WERI-Rb-1 (cell line): ENCODE data around the gene CCL3.

Experiments used
- DNase-seq: peaks from one replicate; pipeline ENCODE4 v3.0.0-alpha.2; 2020
- H3K27ac ChIP-seq: fragments of 250-450 bp; sonication (Bioruptor Pico); 2 replicates; pipeline ENCODE4 v1.5.1; 2020; ENCODE audit warnings: mild to moderate bottlenecking, moderate library complexity
- H3K27me3 ChIP-seq: fragments of 250-450 bp; sonication (Bioruptor Pico); 2 replicates; pipeline ENCODE4 v1.5.1; 2021; ENCODE audit warnings: mild to moderate bottlenecking, low read depth, moderate library complexity; ENCODE audit not compliant: insufficient read depth, severe bottlenecking
- H3K36me3 ChIP-seq: fragments of 250-450 bp; sonication (Bioruptor Pico); 2 replicates; pipeline ENCODE4 v1.5.1; 2020; ENCODE audit warnings: mild to moderate bottlenecking, moderate library complexity
- H3K4me3 ChIP-seq: 2 replicates; pipeline ENCODE4 v1.5.1; 2011; ENCODE audit warnings: low read depth, mild to moderate bottlenecking, control low read depth, low read length
- H3K9me3 ChIP-seq: fragments of 250-450 bp; sonication (Bioruptor Pico); 2 replicates; pipeline ENCODE4 v1.5.1; 2021; ENCODE audit warnings: mild to moderate bottlenecking, moderate library complexity; ENCODE audit not compliant: severe bottlenecking
- TF ChIP-seq, protein P1 (sequence below): IDR thresholded peaks from 2 replicates; pipeline ENCODE4 v1.5.1; 2011; ENCODE audit warnings: low read depth, mild to moderate bottlenecking, control low read depth, inconsistent platforms, low read length

The CCL3 gene

DNA sequence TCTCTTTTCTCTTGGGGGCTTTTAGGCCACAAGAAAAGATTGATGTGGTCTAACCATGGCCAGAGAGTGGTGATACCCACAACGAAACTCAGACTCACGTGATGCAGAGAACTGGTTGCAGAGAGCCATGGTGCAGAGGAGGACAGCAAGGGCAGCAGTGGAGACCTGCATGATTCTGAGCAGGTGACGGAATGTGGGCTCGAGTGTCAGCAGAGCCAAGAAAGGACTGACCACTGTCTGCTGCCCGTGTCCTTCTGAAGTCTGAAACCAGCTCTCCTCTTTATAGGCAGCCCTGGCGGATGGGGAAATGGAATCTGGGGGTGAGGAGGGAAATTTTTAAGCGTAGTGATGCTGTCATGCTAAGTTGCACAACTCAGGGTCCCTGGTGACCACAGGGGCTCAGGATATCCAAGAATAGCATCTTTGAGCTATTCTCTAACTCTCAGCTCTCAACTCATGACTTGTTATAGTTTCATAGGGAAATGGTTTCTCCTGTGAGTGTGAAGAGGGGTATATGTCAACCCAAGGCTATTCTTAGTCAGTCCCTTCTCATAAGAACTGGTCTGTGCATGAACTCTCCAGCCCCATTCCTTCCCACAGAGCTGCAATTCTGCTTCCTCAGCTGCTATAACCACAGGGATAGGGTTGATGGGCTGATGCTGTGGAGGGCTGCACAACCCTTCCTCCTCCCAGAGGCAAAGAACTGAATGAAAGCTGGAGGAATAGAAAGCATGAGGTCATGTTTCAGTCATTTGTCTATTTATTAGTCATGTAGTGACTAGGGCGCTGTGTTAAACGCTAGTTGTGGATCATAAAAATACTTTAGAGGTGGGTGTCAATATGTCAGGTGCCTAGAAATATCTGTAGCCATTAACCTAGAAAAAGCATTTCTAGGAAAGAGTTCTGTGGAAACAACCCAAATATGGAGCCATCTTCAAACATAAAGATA, at the start of gene CCL3:
TSS of gene CCL3 (minus strand) at position 256 of the 949 bp plus-strand sequence. CDS start at position 171, 85 bp downstream.
- Histone ChIP-seq H3K36me3 (no peaks in the 10 kb centered on the region), H3K27me3 (no peaks in the 10 kb centered on the region), H3K4me3 (no peak within 1 kb of the TSS), H3K27ac (no peak within 1 kb of the TSS), H3K9me3 (no peaks in the 10 kb centered on the region)
- DNase-seq = no peak
- TF ChIP-seq, protein P1, sequence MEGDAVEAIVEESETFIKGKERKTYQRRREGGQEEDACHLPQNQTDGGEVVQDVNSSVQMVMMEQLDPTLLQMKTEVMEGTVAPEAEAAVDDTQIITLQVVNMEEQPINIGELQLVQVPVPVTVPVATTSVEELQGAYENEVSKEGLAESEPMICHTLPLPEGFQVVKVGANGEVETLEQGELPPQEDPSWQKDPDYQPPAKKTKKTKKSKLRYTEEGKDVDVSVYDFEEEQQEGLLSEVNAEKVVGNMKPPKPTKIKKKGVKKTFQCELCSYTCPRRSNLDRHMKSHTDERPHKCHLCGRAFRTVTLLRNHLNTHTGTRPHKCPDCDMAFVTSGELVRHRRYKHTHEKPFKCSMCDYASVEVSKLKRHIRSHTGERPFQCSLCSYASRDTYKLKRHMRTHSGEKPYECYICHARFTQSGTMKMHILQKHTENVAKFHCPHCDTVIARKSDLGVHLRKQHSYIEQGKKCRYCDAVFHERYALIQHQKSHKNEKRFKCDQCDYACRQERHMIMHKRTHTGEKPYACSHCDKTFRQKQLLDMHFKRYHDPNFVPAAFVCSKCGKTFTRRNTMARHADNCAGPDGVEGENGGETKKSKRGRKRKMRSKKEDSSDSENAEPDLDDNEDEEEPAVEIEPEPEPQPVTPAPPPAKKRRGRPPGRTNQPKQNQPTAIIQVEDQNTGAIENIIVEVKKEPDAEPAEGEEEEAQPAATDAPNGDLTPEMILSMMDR = no peak

DNA sequence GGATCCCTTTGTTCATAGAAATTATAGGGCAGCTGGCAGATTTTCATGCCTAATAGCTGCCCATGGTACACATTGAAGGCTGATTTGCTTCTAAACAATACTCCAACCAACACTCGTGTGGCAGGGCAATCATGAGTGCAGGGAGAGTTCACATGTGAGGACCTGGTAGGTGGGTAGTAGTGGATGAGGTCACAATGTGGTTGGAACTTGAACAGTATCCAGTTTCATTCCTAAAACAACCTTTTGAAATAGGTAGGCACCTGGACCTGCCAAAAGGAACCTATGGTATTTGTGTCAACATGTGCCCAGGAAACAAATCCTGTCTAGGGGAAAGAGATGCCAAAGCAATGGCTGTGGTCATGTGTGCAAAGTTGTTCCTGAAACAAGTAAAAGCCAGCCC, 46.5 kb upstream of the CCL3 start:
- TF ChIP-seq, protein P1 = no peak
- no peaks in the 10 kb centered on the region for H3K36me3 ChIP-seq
- no peak for DNase-seq
- no peaks in the 10 kb centered on the region for H3K27me3 ChIP-seq
- H3K27ac ChIP-seq = no peak overlapping the region
- H3K4me3 ChIP-seq = no peak overlapping the region
- no peaks in the 10 kb centered on the region for H3K9me3 ChIP-seq

DNA sequence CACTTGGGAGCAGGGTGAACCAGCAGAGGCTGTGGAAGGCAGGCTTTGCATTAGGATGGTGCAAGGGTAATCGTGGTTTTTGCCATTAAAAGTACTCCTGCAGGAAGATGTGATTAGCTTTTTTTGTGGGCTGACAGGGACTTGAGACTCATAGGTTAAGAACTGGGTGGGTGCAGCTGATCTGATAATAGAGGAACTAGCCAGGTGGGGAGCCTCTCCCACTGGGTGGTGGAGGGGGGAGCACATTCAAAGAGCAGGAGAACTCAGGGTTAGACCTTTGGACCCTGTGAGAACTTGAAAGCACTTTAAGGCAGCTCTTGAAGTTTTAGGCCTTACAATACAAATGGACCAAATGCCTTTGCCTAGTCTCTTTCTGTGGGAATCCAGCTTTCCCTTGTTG, 46.1 kb upstream of the CCL3 start:
- TF ChIP-seq, protein P1 = no peak
- H3K27me3 ChIP-seq = no peaks in the 10 kb centered on the region
- no peak overlapping the region for H3K4me3 ChIP-seq
- H3K27ac ChIP-seq = no peak overlapping the region
- no peaks in the 10 kb centered on the region for H3K36me3 ChIP-seq
- no peaks in the 10 kb centered on the region for H3K9me3 ChIP-seq
- no peak for DNase-seq

DNA sequence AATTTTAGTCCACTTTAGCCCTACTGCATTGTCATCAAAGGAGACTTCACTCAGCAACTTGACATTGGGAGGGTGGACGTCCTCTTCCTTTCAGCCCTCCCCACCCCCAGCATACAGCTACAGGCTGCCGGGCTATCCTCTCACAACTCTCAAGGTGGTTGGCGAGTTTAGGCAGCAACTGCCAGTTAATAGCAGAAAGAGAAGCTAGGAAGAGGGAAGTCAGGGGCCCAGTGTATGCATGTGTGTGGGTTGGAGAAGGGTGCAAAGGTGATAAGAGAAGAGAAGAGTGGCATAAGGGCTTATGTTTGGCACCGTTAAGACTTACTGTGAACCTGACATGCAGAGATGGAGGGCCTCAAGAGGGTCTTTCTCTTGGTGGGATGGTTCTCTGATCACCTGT, 45.5 kb upstream of the CCL3 start:
- Histone ChIP-seq H3K9me3 (no peaks in the 10 kb centered on the region), H3K27me3 (no peaks in the 10 kb centered on the region), H3K4me3 (no peak overlapping the region), H3K36me3 (no peaks in the 10 kb centered on the region), H3K27ac (no peak overlapping the region)
- DNase-seq = no peak
- TF ChIP-seq, protein P1 = no peak

DNA sequence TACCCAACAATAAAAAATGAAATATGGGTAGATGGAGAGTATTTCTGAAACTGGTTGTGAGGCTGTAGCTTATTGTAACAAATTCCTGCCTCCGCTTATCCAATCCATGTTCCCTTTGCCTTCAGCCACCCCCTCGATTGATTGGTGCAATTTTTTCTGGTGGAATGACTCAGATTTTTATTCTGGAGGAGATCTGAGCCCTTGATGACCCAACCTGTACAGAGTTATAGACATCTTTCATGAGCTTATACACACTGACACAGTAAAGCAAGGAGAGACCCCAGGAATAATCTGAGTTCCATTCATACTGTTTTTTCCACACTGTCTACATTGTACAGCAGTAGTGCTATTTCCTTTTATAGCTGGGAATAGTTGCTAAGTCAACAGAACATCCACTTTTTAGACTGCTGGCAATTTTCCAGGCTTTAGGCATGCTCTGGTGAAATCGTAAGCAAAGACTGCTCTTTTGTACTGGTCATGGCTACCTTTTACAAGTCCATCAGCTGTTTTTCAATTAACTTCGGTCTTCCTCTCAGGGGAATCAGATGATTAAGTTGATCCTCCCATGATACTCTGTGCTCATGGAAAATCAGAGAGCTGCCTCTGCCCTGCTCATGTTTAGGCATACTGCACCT, 43.8 kb upstream of the CCL3 start:
- Histone ChIP-seq H3K36me3 (no peaks in the 10 kb centered on the region), H3K27me3 (no peaks in the 10 kb centered on the region), H3K4me3 (no peak overlapping the region), H3K27ac (no peak overlapping the region), H3K9me3 (no peaks in the 10 kb centered on the region)
- TF ChIP-seq, protein P1 = no peak
- no peak for DNase-seq
